Epithelial cell of umbilical artery (primary cell): ENCODE measurements around the gene CNPY3. TPM values are rescaled to one million over a fixed set of nuclear protein-coding genes. Genes with fewer than 3 reads are reported as not detected.

ENCODE experiments used
- total RNA-seq: library from RNA; depleted of rRNA; stranded (reverse); fragments of >200 nt; gene quantifications from 2 replicates; pipeline ENCODE4 v1.2.3, GENCODE V29; 2014

The CNPY3 gene
- 25.7 and 52.1 TPM in 2 replicates for total RNA-seq

GRCh38 chr6:42928986-42929820 is at the start of gene CNPY3:
Gene CNPY3 (plus strand): TSS chr6:42929480. CDS start chr6:42929571, 91 bp downstream.

GRCh38 chr6:42915732-42916131 is 13.5 kb upstream of the CNPY3 start, which contains the start of gene PTCRA:
Gene PTCRA (plus strand): TSS chr6:42916053. CDS start chr6:42916070, 17 bp downstream.

GRCh38 chr6:42960243-42961019 is 31.2 kb downstream of the CNPY3 start, which contains the start of gene GNMT:
Gene GNMT (plus strand): TSS chr6:42960754. CDS start chr6:42960768, 14 bp downstream.

GRCh38 chr6:42978839-42979522 is 49.7 kb downstream of the CNPY3 start, which contains the start of gene PEX6:
Gene PEX6 (minus strand): TSS chr6:42979181. CDS start chr6:42979150, 31 bp downstream.

GRCh38 chr6:42984001-42984923 is 55.0 kb downstream of the CNPY3 start, which contains the start of gene PPP2R5D:
Gene PPP2R5D (plus strand): TSS chr6:42984570. CDS start chr6:42984678, 108 bp downstream.

Other genes with a start within 250 kb of the CNPY3 start
- gene PRPH2, start 206.9 kb upstream of the CNPY3 start, total RNA-seq, result under 0.01 and 0.30 TPM in 2 replicates
- gene TBCC, start 183.4 kb upstream of the CNPY3 start, total RNA-seq, result 42.1 and 45.8 TPM in 2 replicates
- 1.5 and 2.3 TPM in 2 replicates for gene BICRAL, start 147.4 kb upstream of the CNPY3 start, total RNA-seq
- gene RPL7L1, start 49.9 kb upstream of the CNPY3 start, total RNA-seq, result 175 and 204 TPM in 2 replicates
- not detected in 2 replicates for gene PTCRA, start 13.4 kb upstream of the CNPY3 start, total RNA-seq
- not detected in 2 replicates for gene GNMT, start 31.3 kb downstream of the CNPY3 start, total RNA-seq
- 13.3 and 26.4 TPM in 2 replicates for gene PEX6, start 49.7 kb downstream of the CNPY3 start, total RNA-seq
- 27.7 and 31.2 TPM in 2 replicates for gene PPP2R5D, start 55.1 kb downstream of the CNPY3 start, total RNA-seq
- gene MEA1, start 84.5 kb downstream of the CNPY3 start, total RNA-seq, result 61.7 and 72.5 TPM in 2 replicates
- 129 and 140 TPM in 2 replicates for gene KLHDC3, start 84.8 kb downstream of the CNPY3 start, total RNA-seq
- gene RRP36, start 92.1 kb downstream of the CNPY3 start, total RNA-seq, result 117 and 139 TPM in 2 replicates
- gene CUL7, start 124.4 kb downstream of the CNPY3 start, total RNA-seq, result 25.8 and 26.6 TPM in 2 replicates
- 26.0 and 28.9 TPM in 2 replicates for gene MRPL2, start 130.0 kb downstream of the CNPY3 start, total RNA-seq
- 16.6 and 17.8 TPM in 2 replicates for gene KLC4, start 130.2 kb downstream of the CNPY3 start, total RNA-seq
- 36.9 and 42.9 TPM in 2 replicates for gene PTK7, start 146.8 kb downstream of the CNPY3 start, total RNA-seq
- gene SRF, start 241.8 kb downstream of the CNPY3 start, total RNA-seq, result 16.6 and 20.5 TPM in 2 replicates